Gastrocnemius medialis (tissue), 4 donors: ENCODE results near the gene IFRD1. TPM values are rescaled to one million over a fixed set of nuclear protein-coding genes. Genes with fewer than 3 reads are reported as not detected.

Experiments
- ATAC-seq, 2 donors: fragments of 150-250 bp; one replicate each; pipeline ENCODE4 v1.9.1; 2016
- DNase-seq, 2 donors: peaks; one replicate each; pipeline ENCODE4 v3.0.0-alpha.2; 2019
- H3K27ac ChIP-seq, 4 donors: fragments of 200-600 bp; sonication (generic); 1 replicate in 1 of 4; 2 replicates in 3 of 4; pipeline ENCODE4 v1.5.1; 2016 to 2018; ENCODE audit warnings: mild to moderate bottlenecking in 2 of 4, moderate library complexity in 1 of 4
- H3K27me3 ChIP-seq, 3 donors: fragments of 200-600 bp; sonication (generic) in 2 of 3; 1 replicate in 1 of 3; 2 replicates in 2 of 3; pipeline versions ENCODE4 v1.5.1 to v1.6.0; 2016 to 2019; ENCODE audit warnings: mild to moderate bottlenecking in 1 of 3, moderate library complexity in 1 of 3
- H3K36me3 ChIP-seq, 2 donors: fragments of 200-600 bp; sonication (generic) in 1 of 2; one replicate each; pipeline ENCODE4 v1.5.1; 2017 to 2018
- H3K4me1 ChIP-seq, 2 donors: fragments of 200-600 bp; sonication (generic) in 1 of 2; one replicate each; pipeline ENCODE4 v1.5.1; 2016 to 2017; ENCODE audit warnings: mild to moderate bottlenecking in 2 of 2
- H3K4me3 ChIP-seq, 4 donors: fragments of 200-600 bp; sonication (generic) in 3 of 4; 1 replicate in 1 of 4; 2 replicates in 3 of 4; pipeline ENCODE4 v1.5.1; 2016 to 2019; ENCODE audit warnings: mild to moderate bottlenecking in 2 of 4
- H3K9me3 ChIP-seq, 3 donors: fragments of 200-600 bp; sonication (generic) in 2 of 3; 1 replicate in 1 of 3; 2 replicates in 2 of 3; pipeline ENCODE4 v1.5.1; 2016 to 2019
- POLR2A ChIP-seq, 2 donors: fragments of 450-650 bp; IDR thresholded peaks; one replicate each; pipeline ENCODE4 v1.6.1; 2017; ENCODE audit warnings: antibody characterized with exemption in 2 of 2, mild to moderate bottlenecking in 2 of 2, moderate library complexity in 2 of 2
- in situ Hi-C, 4 donors: fragments of 200-750 bp; cut with MboI; loops; one replicate each; pipeline versions ENCODE4 v1.15.0 to v1.8.0; 2017; ENCODE audit warnings: low sequenced_read_pairs in 4 of 4
- intact Hi-C: fragments of 100-400 bp; cut with DNase I; formaldehyde crosslinking; loops from one replicate; pipeline ENCODE4 v1.15.1; 2023; ENCODE audit warnings: low total_unique reads
- total RNA-seq, 4 donors: library from RNA; depleted of rRNA; stranded (reverse); fragments of >200 nt; gene quantifications; one replicate each; pipeline versions ENCODE4 v1.1.0 to v1.2.3, GENCODE V29; 2016
- TF ChIP-seq, protein P1 (sequence below), 5 experiments: fragments of 450-650 bp in 3 of 5; fragments of 200-600 bp in 2 of 5; sonication (generic) in 2 of 5; IDR thresholded peaks in 4 of 5; conservative IDR thresholded peaks in 1 of 5; 1 replicate in 4 of 5; 2 replicates in 1 of 5; pipeline ENCODE4 v1.5.1; 2016 to 2019; ENCODE audit warnings: antibody characterized with exemption in 5 of 5, mild to moderate bottlenecking in 3 of 5, moderate library complexity in 3 of 5

IFRD1 gene
- total RNA-seq, 4 donors from 2014 or later: 37.8 to 70.8 (median 50.1) TPM

DNA sequence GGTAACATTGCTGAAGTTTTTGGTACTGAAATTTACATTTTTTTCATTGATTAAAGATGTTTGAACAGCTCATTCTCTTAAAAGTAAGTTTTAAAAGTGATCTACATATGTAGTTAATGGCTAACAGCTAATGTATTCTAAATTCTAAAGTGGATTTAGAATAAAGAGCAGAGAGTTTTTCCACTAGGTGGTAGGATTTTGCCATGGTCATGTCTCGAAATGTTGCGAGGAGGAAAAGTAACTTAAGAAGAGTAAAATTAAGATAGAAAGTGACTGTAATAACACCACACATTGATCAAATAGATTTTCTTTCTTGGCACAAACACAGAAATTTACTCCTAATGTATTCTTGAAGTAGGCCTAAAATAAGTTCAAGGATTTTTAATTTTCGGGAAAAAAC, 50.4 kb downstream of the IFRD1 start:
- intact Hi-C loops: no loop called here
- ATAC-seq: no peak
- Histone ChIP-seq H3K4me1 (no peaks in the 10 kb centered on the region), H3K4me3 (no peak overlapping the region), H3K27me3 (no peaks in the 10 kb centered on the region), H3K36me3 (no peaks in the 10 kb centered on the region), H3K27ac (no peak overlapping the region), H3K9me3 (no peaks in the 10 kb centered on the region)
- TF ChIP-seq, protein P1, sequence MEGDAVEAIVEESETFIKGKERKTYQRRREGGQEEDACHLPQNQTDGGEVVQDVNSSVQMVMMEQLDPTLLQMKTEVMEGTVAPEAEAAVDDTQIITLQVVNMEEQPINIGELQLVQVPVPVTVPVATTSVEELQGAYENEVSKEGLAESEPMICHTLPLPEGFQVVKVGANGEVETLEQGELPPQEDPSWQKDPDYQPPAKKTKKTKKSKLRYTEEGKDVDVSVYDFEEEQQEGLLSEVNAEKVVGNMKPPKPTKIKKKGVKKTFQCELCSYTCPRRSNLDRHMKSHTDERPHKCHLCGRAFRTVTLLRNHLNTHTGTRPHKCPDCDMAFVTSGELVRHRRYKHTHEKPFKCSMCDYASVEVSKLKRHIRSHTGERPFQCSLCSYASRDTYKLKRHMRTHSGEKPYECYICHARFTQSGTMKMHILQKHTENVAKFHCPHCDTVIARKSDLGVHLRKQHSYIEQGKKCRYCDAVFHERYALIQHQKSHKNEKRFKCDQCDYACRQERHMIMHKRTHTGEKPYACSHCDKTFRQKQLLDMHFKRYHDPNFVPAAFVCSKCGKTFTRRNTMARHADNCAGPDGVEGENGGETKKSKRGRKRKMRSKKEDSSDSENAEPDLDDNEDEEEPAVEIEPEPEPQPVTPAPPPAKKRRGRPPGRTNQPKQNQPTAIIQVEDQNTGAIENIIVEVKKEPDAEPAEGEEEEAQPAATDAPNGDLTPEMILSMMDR (IDR thresholded peaks at IDR 0.05 in 4 of 5, conservative IDR thresholded peaks at IDR 0.05 in 1 of 5): no peak
- TF ChIP-seq POLR2A (IDR thresholded peaks at IDR 0.05): no peak
- DNase-seq: no peak
- in situ Hi-C loops: loop anchor here in 2 of 4 donors (25.0 kb wide), 2 partner anchors 213 to 738 kb away; no protein-coding TSS in a partner anchor

DNA sequence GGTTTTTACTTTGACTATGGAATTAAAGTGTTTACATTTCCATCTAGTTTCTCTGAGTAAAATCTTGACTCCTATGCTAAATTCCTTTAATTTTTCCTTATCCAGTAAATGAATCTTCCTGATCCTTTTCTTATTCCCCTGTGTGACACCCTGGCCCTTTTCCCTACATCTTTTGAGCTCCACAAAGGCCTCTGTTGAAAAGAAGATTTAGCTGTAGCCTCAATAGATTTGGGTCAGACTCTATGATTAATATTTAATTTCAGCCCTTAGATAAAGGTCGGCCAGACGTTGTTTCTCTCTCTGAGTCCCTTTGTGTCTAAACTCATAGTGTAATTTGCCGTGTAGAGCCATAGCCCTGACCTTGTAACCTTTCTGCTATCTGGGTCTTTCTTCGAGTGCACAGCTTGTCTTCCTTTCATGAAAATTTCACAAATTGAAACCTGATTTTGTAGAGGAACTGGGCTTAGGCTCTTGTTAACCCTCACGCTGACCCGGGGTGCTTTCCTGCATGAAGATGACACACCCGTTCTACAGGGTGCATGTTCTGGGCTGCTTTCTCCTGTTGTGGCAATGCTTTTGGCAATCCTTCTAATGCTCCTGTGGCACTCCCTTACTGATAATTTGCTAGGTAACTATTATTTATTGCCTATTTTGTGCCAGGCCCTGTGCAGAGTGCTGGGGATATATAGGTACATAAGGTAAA, 51.7 kb downstream of the IFRD1 start:
- no peak for DNase-seq
- Histone ChIP-seq H3K4me3 (no peak overlapping the region), H3K9me3 (no peaks in the 10 kb centered on the region), H3K27ac (no peak overlapping the region), H3K27me3 (no peaks in the 10 kb centered on the region), H3K4me1 (no peaks in the 10 kb centered on the region), H3K36me3 (no peaks in the 10 kb centered on the region)
- intact Hi-C loops: no loop called here
- ATAC-seq: no peak
- in situ Hi-C loops: loop anchor here in 2 of 4 donors (25.0 kb wide), 2 partner anchors 215 to 740 kb away; no protein-coding TSS in a partner anchor
- TF ChIP-seq, protein P1 (IDR thresholded peaks at IDR 0.05 in 4 of 5, conservative IDR thresholded peaks at IDR 0.05 in 1 of 5): no peak
- TF ChIP-seq POLR2A (IDR thresholded peaks at IDR 0.05): no peak

DNA sequence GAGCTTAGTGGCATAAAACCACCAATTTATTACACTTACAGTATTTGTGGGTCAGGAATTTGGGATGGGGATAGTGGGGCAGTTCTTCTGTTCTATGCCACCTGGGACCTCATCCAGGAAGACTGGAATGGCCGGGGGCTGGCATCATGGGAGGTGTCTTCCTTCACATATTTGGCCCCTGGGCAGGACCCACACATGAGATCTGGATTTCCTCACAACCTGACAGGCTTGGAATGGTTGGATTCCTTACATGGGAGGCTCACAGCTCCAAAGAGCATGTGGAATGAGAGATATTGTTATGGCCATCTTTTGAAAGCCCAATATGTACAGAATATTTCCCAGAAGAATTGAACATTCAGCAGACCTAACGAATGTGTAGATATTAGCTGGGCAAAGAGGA, 52.4 kb downstream of the IFRD1 start:
- Histone ChIP-seq H3K27me3 (no peaks in the 10 kb centered on the region), H3K4me3 (no peak overlapping the region), H3K36me3 (no peaks in the 10 kb centered on the region), H3K27ac (no peak overlapping the region), H3K9me3 (no peaks in the 10 kb centered on the region), H3K4me1 (no peaks in the 10 kb centered on the region)
- ATAC-seq (no peak), DNase-seq (no peak)
- in situ Hi-C loops: loop anchor here in 2 of 4 donors (25.0 kb wide), 2 partner anchors 215 to 740 kb away; no protein-coding TSS in a partner anchor
- TF ChIP-seq, protein P1 (IDR thresholded peaks at IDR 0.05 in 4 of 5, conservative IDR thresholded peaks at IDR 0.05 in 1 of 5): no peak
- no peak for TF ChIP-seq POLR2A (IDR thresholded peaks at IDR 0.05)
- intact Hi-C loops: no loop called here

DNA sequence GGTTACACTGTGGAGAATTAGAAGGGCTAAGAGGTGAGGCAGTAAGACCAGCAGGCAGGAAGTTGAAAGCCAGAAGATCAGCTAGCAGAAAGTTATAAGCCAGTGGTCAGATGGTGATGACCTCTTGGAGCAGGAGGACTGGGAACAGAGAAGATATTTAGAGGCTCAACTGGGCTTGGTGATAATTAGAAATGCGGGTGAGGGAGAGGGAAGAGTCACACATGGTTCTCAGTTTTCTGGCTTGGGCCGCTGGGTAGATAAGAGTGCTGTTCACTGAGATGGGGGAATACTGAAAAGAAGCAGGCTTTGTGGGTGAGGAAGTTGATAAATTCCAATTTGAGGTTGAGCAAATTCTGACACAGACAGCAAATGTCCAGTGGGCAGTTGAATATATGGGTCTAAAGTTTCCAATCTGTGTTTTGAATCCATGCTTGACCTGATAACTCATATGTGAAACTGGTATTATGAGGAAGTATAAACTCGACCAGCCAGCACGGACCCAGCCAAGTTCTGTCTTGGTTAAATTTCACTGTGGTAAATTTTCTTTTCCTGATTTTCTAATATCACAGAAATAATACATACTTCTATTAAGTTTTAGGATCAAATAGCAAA, 53.2 kb downstream of the IFRD1 start:
- DNase-seq (no peak), ATAC-seq (no peak)
- TF ChIP-seq POLR2A (IDR thresholded peaks at IDR 0.05): no peak
- TF ChIP-seq, protein P1 (IDR thresholded peaks at IDR 0.05 in 4 of 5, conservative IDR thresholded peaks at IDR 0.05 in 1 of 5): no peak
- Histone ChIP-seq H3K27ac (no peak overlapping the region), H3K36me3 (no peaks in the 10 kb centered on the region), H3K4me1 (no peaks in the 10 kb centered on the region), H3K27me3 (no peaks in the 10 kb centered on the region), H3K9me3 (no peaks in the 10 kb centered on the region), H3K4me3 (no peak overlapping the region)
- in situ Hi-C loops (loop anchor here in 2 of 4 donors (25.0 kb wide), 2 partner anchors 216 to 741 kb away; no protein-coding TSS in a partner anchor), intact Hi-C loops (no loop called here)
